Glutamatergic neuron (in vitro differentiated cells): ENCODE data around the gene KHSRP. TPM values are rescaled to one million over a fixed set of nuclear protein-coding genes. Genes with fewer than 3 reads are reported as not detected.

Experiments
- DNase-seq: peaks from one replicate; pipeline ENCODE4 v3.0.0; 2022
- H3K27ac Mint-ChIP-seq: one replicate; pipeline ENCODE4 v1.8.0; 2020; ENCODE audit warnings: mild to moderate bottlenecking, mixed read lengths, inconsistent platforms; ENCODE audit not compliant: unreplicated experiment
- H3K27me3 Mint-ChIP-seq: one replicate; pipeline ENCODE4 v1.8.0; 2020; ENCODE audit warnings: mild to moderate bottlenecking, moderate library complexity, mixed read lengths, inconsistent platforms; ENCODE audit not compliant: unreplicated experiment
- H3K36me3 Mint-ChIP-seq: one replicate; pipeline ENCODE4 v1.8.0; 2020; ENCODE audit warnings: mild to moderate bottlenecking, mixed read lengths, inconsistent platforms; ENCODE audit not compliant: unreplicated experiment
- H3K4me1 Mint-ChIP-seq: one replicate; pipeline ENCODE4 v1.8.0; 2020; ENCODE audit warnings: mild to moderate bottlenecking, low read depth, mixed read lengths, inconsistent platforms; ENCODE audit not compliant: unreplicated experiment
- H3K4me3 Mint-ChIP-seq: one replicate; pipeline ENCODE4 v1.8.0; 2020; ENCODE audit warnings: mild to moderate bottlenecking, mixed read lengths, inconsistent platforms; ENCODE audit not compliant: unreplicated experiment
- H3K9me3 Mint-ChIP-seq: one replicate; pipeline ENCODE4 v1.8.0; 2020; ENCODE audit warnings: mild to moderate bottlenecking, moderate library complexity, mixed read lengths, inconsistent platforms; ENCODE audit not compliant: unreplicated experiment
- long read RNA-seq: library from polyadenylated mRNA; unstranded; transcript quantifications from one replicate; pipeline ENCODE4 v2.0.0, GENCODE V29; 2020; ENCODE audit not compliant: unreplicated experiment
- total RNA-seq: library from RNA; stranded (reverse); fragmentation: NEBNext Ultra II Directional; extraction: Animal tissue kit (Norgen Biotek cat#: 25700); gene quantifications from one replicate; pipeline ENCODE4 v1.2.1, GENCODE V29; 2021; ENCODE audit not compliant: unreplicated experiment
- TF ChIP-seq, protein P1 (sequence below): fragments of 200-600 bp; sonication (generic); IDR thresholded peaks from one replicate; pipeline ENCODE4 v1.5.0; 2021; ENCODE audit not compliant: partially characterized antibody, unreplicated experiment

The KHSRP gene, protein sequence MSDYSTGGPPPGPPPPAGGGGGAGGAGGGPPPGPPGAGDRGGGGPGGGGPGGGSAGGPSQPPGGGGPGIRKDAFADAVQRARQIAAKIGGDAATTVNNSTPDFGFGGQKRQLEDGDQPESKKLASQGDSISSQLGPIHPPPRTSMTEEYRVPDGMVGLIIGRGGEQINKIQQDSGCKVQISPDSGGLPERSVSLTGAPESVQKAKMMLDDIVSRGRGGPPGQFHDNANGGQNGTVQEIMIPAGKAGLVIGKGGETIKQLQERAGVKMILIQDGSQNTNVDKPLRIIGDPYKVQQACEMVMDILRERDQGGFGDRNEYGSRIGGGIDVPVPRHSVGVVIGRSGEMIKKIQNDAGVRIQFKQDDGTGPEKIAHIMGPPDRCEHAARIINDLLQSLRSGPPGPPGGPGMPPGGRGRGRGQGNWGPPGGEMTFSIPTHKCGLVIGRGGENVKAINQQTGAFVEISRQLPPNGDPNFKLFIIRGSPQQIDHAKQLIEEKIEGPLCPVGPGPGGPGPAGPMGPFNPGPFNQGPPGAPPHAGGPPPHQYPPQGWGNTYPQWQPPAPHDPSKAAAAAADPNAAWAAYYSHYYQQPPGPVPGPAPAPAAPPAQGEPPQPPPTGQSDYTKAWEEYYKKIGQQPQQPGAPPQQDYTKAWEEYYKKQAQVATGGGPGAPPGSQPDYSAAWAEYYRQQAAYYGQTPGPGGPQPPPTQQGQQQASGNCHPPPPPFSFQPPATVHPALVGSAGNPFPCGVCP
- total RNA-seq = 318 TPM
- long read RNA-seq, partial matches to known transcripts = 0 of 5 reads
- long read RNA-seq, other reads (novel, unspliced or antisense) = 5 of 5 reads

DNA sequence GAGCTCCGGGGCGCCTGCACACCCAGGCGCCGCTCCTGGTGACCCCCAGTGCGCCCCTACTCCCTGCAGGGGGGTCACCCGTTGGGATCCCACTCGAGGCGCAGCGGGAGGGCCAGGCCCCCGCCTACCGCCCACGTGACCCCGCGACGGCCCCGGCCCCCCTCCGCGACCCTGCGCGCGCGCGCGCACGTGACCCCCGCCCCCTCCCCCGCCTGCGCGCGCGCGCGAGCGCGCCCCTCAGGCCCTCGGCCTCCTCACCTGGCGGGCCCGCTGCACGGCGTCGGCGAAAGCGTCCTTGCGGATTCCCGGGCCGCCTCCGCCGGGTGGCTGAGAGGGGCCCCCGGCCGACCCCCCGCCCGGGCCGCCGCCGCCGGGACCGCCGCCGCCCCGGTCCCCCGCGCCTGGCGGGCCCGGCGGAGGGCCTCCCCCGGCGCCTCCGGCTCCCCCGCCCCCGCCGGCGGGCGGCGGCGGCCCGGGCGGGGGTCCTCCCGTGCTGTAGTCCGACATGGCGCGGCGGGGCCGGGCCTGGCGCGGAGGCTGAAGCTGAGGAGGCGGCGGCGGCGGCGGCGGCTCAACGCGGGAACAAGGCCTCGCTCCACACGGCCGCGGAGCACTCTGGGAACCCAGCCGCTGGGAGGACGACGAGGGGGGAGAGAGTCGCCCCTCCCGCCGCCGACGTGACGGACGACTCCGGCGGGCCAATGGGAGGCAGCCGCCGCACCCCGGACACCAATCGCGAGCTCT lies at the start of gene KHSRP:
KHSRP (minus strand) TSS at position 617 of the 744 bp plus-strand sequence; CDS start at position 507, 110 bp downstream.
- TF ChIP-seq, protein P1, sequence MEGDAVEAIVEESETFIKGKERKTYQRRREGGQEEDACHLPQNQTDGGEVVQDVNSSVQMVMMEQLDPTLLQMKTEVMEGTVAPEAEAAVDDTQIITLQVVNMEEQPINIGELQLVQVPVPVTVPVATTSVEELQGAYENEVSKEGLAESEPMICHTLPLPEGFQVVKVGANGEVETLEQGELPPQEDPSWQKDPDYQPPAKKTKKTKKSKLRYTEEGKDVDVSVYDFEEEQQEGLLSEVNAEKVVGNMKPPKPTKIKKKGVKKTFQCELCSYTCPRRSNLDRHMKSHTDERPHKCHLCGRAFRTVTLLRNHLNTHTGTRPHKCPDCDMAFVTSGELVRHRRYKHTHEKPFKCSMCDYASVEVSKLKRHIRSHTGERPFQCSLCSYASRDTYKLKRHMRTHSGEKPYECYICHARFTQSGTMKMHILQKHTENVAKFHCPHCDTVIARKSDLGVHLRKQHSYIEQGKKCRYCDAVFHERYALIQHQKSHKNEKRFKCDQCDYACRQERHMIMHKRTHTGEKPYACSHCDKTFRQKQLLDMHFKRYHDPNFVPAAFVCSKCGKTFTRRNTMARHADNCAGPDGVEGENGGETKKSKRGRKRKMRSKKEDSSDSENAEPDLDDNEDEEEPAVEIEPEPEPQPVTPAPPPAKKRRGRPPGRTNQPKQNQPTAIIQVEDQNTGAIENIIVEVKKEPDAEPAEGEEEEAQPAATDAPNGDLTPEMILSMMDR = no peak
- Mint-ChIP-seq H3K9me3 (peaks cover 12% of the 10 kb centered on the region), H3K27me3 (peaks cover 11% of the 10 kb centered on the region), H3K27ac (peak within 1 kb of the TSS; percentile 90), H3K4me1 (peaks cover 17% of the 10 kb centered on the region), H3K36me3 (no peaks in the 10 kb centered on the region), H3K4me3 (peak within 1 kb of the TSS; percentile 91)
- peak; percentile 53 for DNase-seq

DNA sequence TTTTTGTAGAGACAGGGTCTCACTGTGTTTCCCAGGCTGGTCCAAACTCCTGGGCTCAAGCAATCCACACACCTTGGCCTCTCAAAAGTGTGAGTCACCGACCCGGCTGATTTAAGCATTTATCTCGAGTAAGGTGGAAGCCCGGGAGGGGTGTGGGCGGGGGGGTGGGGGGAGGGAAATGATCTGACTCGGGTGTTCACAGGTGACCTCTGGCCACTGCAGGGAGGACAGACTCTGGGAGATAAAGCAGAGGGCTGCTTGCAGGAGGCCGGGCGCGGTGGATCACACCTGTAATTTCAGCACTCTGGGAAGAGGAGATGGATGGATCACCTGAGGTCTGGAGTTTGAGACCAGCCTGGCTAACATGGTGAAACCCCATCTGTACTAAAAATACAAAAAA lies 49.0 kb upstream of the KHSRP start:
- TF ChIP-seq, protein P1 = no peak
- H3K27ac Mint-ChIP-seq = no peak overlapping the region
- no peak overlapping the region for H3K4me3 Mint-ChIP-seq
- peaks cover 1% of the 10 kb centered on the region for H3K27me3 Mint-ChIP-seq
- H3K36me3 Mint-ChIP-seq = peaks cover 4% of the 10 kb centered on the region
- H3K9me3 Mint-ChIP-seq = peaks cover 2% of the 10 kb centered on the region
- H3K4me1 Mint-ChIP-seq = no peaks in the 10 kb centered on the region
- DNase-seq = no peak

DNA sequence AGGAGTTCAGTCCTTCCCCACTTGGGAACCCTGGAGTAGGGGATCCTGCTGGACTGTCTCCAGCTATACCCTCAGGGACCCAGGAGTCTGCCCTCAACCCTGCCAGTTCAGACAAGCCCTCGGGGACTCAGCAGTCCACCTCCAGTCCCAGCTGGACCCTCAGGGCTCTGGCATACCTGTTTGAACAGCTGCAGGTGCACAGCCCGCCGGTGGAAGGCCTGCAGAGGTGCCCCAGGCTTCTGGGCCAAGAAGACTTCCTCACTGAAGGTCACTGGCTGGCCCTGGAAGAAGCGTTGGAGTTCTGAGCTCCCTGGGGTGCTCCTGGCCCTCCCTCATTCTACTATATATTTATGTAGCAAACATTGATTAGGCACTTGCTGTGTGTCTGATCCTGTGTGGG lies 48.1 kb upstream of the KHSRP start:
- DNase-seq = no peak
- H3K4me3 Mint-ChIP-seq = no peak overlapping the region
- H3K9me3 Mint-ChIP-seq = peaks cover 2% of the 10 kb centered on the region
- no peaks in the 10 kb centered on the region for H3K4me1 Mint-ChIP-seq
- peaks cover 4% of the 10 kb centered on the region for H3K36me3 Mint-ChIP-seq
- TF ChIP-seq, protein P1 = no peak
- H3K27me3 Mint-ChIP-seq = peaks cover 1% of the 10 kb centered on the region
- no peak overlapping the region for H3K27ac Mint-ChIP-seq

DNA sequence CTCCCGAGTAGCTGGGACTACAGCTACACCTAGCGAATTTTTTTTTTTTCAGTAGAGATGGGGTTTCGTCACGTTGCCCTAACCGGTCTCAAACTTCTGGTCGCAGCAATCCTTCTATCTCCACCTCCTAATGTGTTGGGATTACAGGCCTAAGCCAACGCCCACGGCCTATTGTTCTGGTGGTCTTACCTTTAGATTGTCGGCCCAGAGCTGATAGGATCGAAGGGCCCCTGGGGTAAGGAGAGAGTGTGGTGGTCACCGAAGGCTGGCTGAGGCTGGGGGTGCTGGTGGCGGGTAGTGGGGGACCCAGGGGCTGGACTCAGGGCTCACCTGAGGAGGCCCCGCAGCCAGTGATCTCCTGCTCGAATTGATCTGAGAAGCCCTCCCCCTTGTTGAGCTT lies 46.5 kb upstream of the KHSRP start:
- DNase-seq = no peak
- no peak overlapping the region for H3K4me3 Mint-ChIP-seq
- H3K27me3 Mint-ChIP-seq = peaks cover 2% of the 10 kb centered on the region
- H3K9me3 Mint-ChIP-seq = peaks cover 2% of the 10 kb centered on the region
- TF ChIP-seq, protein P1 = no peak
- no peaks in the 10 kb centered on the region for H3K4me1 Mint-ChIP-seq
- H3K27ac Mint-ChIP-seq = no peak overlapping the region
- peaks cover 4% of the 10 kb centered on the region for H3K36me3 Mint-ChIP-seq
